SK-N-SH (cell line): ENCODE results near the gene IFI27L1. TPM values are rescaled to one million over a fixed set of nuclear protein-coding genes. Genes with fewer than 3 reads are reported as not detected.
"Not testable (repeated sequence)": the region's sequence is repeated elsewhere in the genome, so short reads cannot be mapped to it uniquely, and the experiment has no call there.

Experiments used
- CTCF ChIA-PET: fragments of 300-600, 350-600 bp; formaldehyde crosslinking; extraction: SDS; loops from one replicate; lab custom pipeline; 2021; lab: Yijun Ruan, JAX
- POLR2A ChIA-PET: fragments of 350-600 bp; sonication (Branson Sonifier 250); formaldehyde crosslinking; extraction: SDS; loops from one replicate; lab custom pipeline; 2020; ENCODE audit warnings: antibody characterized with exemption, inconsistent platforms; lab: Yijun Ruan, JAX
- DNase-seq: peaks from one replicate; pipeline ENCODE4 v3.0.0; 2012
- H2AFZ ChIP-seq: fragments of 200-600 bp; sonication (generic); 2 replicates; pipeline ENCODE4 v1.8.1; 2016; ENCODE audit warnings: antibody characterized with exemption, mild to moderate bottlenecking, low read depth
- H3F3A ChIP-seq: fragments of 200-600 bp; sonication (generic); replicated peaks from 2 replicates; pipeline ENCODE3; 2016; ENCODE audit warnings: antibody characterized with exemption, mild to moderate bottlenecking; ENCODE audit not compliant: insufficient read depth
- H3K27ac ChIP-seq, 2 experiments: fragments of 200-500 bp in 1 of 2; fragments of 200-600 bp in 1 of 2; sonication (Bioruptor generic) in 1 of 2; sonication (generic), shearing (Covaris generic) in 1 of 2; 2 replicates each; pipeline versions ENCODE4 v1.5.1 to v1.6.1; 2014 to 2016; ENCODE audit warnings: low read depth in 2 of 2, inconsistent platforms in 1 of 2, low read length in 1 of 2, mild to moderate bottlenecking in 1 of 2, mixed read lengths in 1 of 2
- H3K27me3 ChIP-seq: fragments of 200-600 bp; sonication (generic), shearing (Covaris generic); 2 replicates; pipeline ENCODE4 v1.6.1; 2016; ENCODE audit warnings: mixed run types; ENCODE audit not compliant: insufficient read depth
- H3K36me3 ChIP-seq, 2 experiments: fragments of 200-500 bp in 1 of 2; fragments of 200-600 bp in 1 of 2; sonication (Bioruptor generic) in 1 of 2; sonication (generic) in 1 of 2; replicated peaks in 1 of 2; 2 replicates each; pipeline versions ENCODE3 to v1.5.1; 2014 to 2016; ENCODE audit warnings: low read length in 1 of 2, mild to moderate bottlenecking in 1 of 2; ENCODE audit not compliant: insufficient read depth in 2 of 2, control insufficient read depth in 1 of 2
- H3K4me1 ChIP-seq, 2 experiments: fragments of 200-500 bp in 1 of 2; fragments of 200-600 bp in 1 of 2; sonication (Bioruptor generic) in 1 of 2; sonication (generic), shearing (Covaris generic) in 1 of 2; 2 replicates each; pipeline versions ENCODE4 v1.5.1 to v1.6.1; 2014 to 2016; ENCODE audit warnings: low read depth in 1 of 2, low read length in 1 of 2, mixed run types in 1 of 2; ENCODE audit not compliant: insufficient read depth in 2 of 2, control insufficient read depth in 1 of 2
- H3K4me2 ChIP-seq: fragments of 200-600 bp; sonication (generic), shearing (Covaris generic); 2 replicates; pipeline ENCODE4 v1.6.1; 2017; ENCODE audit warnings: mixed run types
- H3K4me3 ChIP-seq, 2 experiments: fragments of 200-500 bp in 1 of 2; fragments of 200-600 bp in 1 of 2; sonication (Bioruptor generic) in 1 of 2; sonication (generic), shearing (Covaris generic) in 1 of 2; 2 replicates each; pipeline versions ENCODE4 v1.5.1 to v1.8.1; 2014 to 2016; ENCODE audit warnings: low read depth in 2 of 2, inconsistent platforms in 1 of 2, low read length in 1 of 2, mild to moderate bottlenecking in 1 of 2, mixed read lengths in 1 of 2, moderate library complexity in 1 of 2
- H3K79me2 ChIP-seq: fragments of 200-600 bp; sonication (generic); 2 replicates; pipeline ENCODE4 v1.8.1; 2017; ENCODE audit warnings: mild to moderate bottlenecking; ENCODE audit not compliant: insufficient read depth
- H3K9ac ChIP-seq: fragments of 200-600 bp; sonication (generic); 2 replicates; pipeline ENCODE4 v1.6.1; 2017; ENCODE audit warnings: mixed run types
- H3K9me2 ChIP-seq: fragments of 200-600 bp; sonication (generic); 2 replicates; pipeline ENCODE4 v1.6.1; 2017; ENCODE audit warnings: mixed run types
- H3K9me3 ChIP-seq: fragments of 200-600 bp; sonication (generic); 2 replicates; pipeline ENCODE4 v1.6.1; 2017; ENCODE audit warnings: mixed run types, mild to moderate bottlenecking, moderate library complexity
- H4K20me1 ChIP-seq: fragments of 200-600 bp; sonication (generic); 2 replicates; pipeline ENCODE4 v1.6.1; 2017; ENCODE audit warnings: mild to moderate bottlenecking, mixed run types; ENCODE audit not compliant: insufficient read depth
- CTCF ChIP-seq: fragments of 200-600 bp; sonication (generic); IDR thresholded peaks from 2 replicates; pipeline ENCODE4 v1.6.1; 2017; ENCODE audit warnings: antibody characterized with exemption, mild to moderate bottlenecking, moderate library complexity
- EZH2phosphoT487 ChIP-seq: fragments of 200-600 bp; sonication (generic); IDR thresholded peaks from 2 replicates; pipeline ENCODE4 v1.6.1; 2017; ENCODE audit warnings: low read depth, mixed run types, mild to moderate bottlenecking, antibody characterized with exemption, moderate library complexity, borderline replicate concordance
- FOSL2 ChIP-seq: IDR thresholded peaks from 2 replicates; pipeline ENCODE4 v1.4.0; 2012; ENCODE audit warnings: low read depth, mild to moderate bottlenecking, moderate library complexity, borderline replicate concordance
- FOXM1 ChIP-seq: IDR thresholded peaks from 2 replicates; pipeline ENCODE4 v1.4.0; 2012; ENCODE audit warnings: low read depth, mild to moderate bottlenecking
- MXI1 ChIP-seq: IDR thresholded peaks from 2 replicates; pipeline ENCODE4 v1.6.1; 2012; ENCODE audit warnings: mild to moderate bottlenecking, low read depth, low read length, improper control_type of control experiment
- PBX3 ChIP-seq: IDR thresholded peaks from 2 replicates; pipeline ENCODE4; 2012
- SMC3 ChIP-seq: IDR thresholded peaks from 2 replicates; pipeline ENCODE4 v1.6.1; 2012; ENCODE audit warnings: low read depth, low read length, improper control_type of control experiment
- TCF12 ChIP-seq: IDR thresholded peaks from 2 replicates; pipeline ENCODE4 v1.4.0; 2012
- YY1 ChIP-seq: IDR thresholded peaks from 2 replicates; pipeline ENCODE4 v1.4.0; 2012; ENCODE audit warnings: low read depth, mild to moderate bottlenecking
- WGBS: methylation state at CpG from one replicate; pipeline ENCODE4 v1.1.6; 2017; ENCODE audit warnings: low lambda C conversion rate; 5-methylcytosine and 5-hydroxymethylcytosine counted together
- polyA plus RNA-seq, 3 experiments: library from polyadenylated mRNA; depleted of rRNA; stranded (reverse); fragments of >200 nt; gene quantifications; 2 replicates each; pipeline ENCODE4 v1.2.3, GENCODE V29; 2012

IFI27L1 gene
- polyA plus RNA-seq, 1 of the 3 experiments (the other 2 are of a cell fraction), result 35.3 TPM

GRCh38 chr14:94062344-94062940 lies 18.7 kb upstream of the IFI27L1 start:
- ChIA-PET CTCF (interaction anchor here (0.8 to 1.8 kb wide), 4 partner anchors 12 to 74 kb away, joined by 3 to 5 read pairs (median 4); no protein-coding TSS in a partner anchor), POLR2A (no interaction called here)
- Histone ChIP-seq H3K4me3 (no peak overlapping the region), H3K36me3 (peaks cover 50% of the 10 kb centered on the region in 2 experiments), H3K9me2 (no peaks in the 10 kb centered on the region), H4K20me1 (peaks cover 45% of the 10 kb centered on the region), H3K27me3 (no peaks in the 10 kb centered on the region), H2AFZ (no peak overlapping the region), H3K4me2 (peak overlapping the region; percentile 40; the same call in 1 of the 2 replicates), H3K9me3 (no peaks in the 10 kb centered on the region), H3K4me1 (peaks cover 8 to 10% of the 10 kb centered on the region in 2 experiments; a peak in 2 of 4 replicates), H3K79me2 (peaks cover 67% of the 10 kb centered on the region), H3K27ac (no peak overlapping the region), H3F3A (no peaks in the 10 kb centered on the region), H3K9ac (no peak overlapping the region)
- whole genome bisulfite sequencing, result 89% methylated on average over 9 of the region's 9 CpGs
- TF ChIP-seq MXI1, result no peak
- 0 out of 2 replicates have a peak, but pooled peaks have one; percentile 42 for TF ChIP-seq FOSL2
- 0 out of 2 replicates have a peak, but pooled peaks have one; percentile 22 for TF ChIP-seq TCF12
- no peak for DNase-seq

- CTCF ChIA-PET, result interaction anchor here (0.9 to 2.6 kb wide), 6 partner anchors 9 to 71 kb away, joined by 3 to 14 read pairs (median 4); no protein-coding TSS in a partner anchor
Measured at GRCh38 chr14:94066089-94066676, 14.9 kb upstream of the IFI27L1 start.

GRCh38 chr14:94072076-94072475 lies 9.0 kb upstream of the IFI27L1 start:
- peaks cover 31% of the 10 kb centered on the region for H4K20me1 ChIP-seq
- peaks cover 18% of the 10 kb centered on the region; the same call in 1 of the 2 replicates for H3K9me3 ChIP-seq
- H3K79me2 ChIP-seq, result peaks cover 100% of the 10 kb centered on the region
- H3K9me2 ChIP-seq, H3K27ac ChIP-seq, POLR2A ChIA-PET, H3F3A ChIP-seq, H3K4me1 ChIP-seq, H2AFZ ChIP-seq, H3K9ac ChIP-seq, CTCF ChIA-PET, H3K4me3 ChIP-seq, H3K27me3 ChIP-seq, H3K4me2 ChIP-seq, DNase-seq: not testable (repeated sequence)
- H3K36me3 ChIP-seq, result peaks cover 12 to 35% of the 10 kb centered on the region in 2 experiments
- WGBS, result 90% methylated on average over 3 of the region's 3 CpGs

More at GRCh38 chr14:94066089-94066676, 14.9 kb upstream of the IFI27L1 start:
- no peaks in the 10 kb centered on the region for H3K27me3 ChIP-seq
- no peak overlapping the region for H3K9ac ChIP-seq
- peaks cover 8 to 10% of the 10 kb centered on the region in 2 experiments; a peak in 2 of 4 replicates for H3K4me1 ChIP-seq
- TF ChIP-seq PBX3, result no peak
- no peak for TF ChIP-seq EZH2phosphoT487
- no peak for TF ChIP-seq SMC3
- TF ChIP-seq YY1, result no peak
- TF ChIP-seq FOXM1, result no peak
- no peak for TF ChIP-seq CTCF
- DNase-seq, result no peak
- peaks cover 15 to 19% of the 10 kb centered on the region in 2 experiments for H3K36me3 ChIP-seq
- H3K4me2 ChIP-seq, result no peak overlapping the region
- H2AFZ ChIP-seq, result no peak overlapping the region
- 93% methylated on average over 7 of the region's 8 CpGs for WGBS
- POLR2A ChIA-PET, result no interaction called here
- no peak overlapping the region; a peak in 1 of 4 replicates for H3K27ac ChIP-seq
- peaks cover 92% of the 10 kb centered on the region for H3K79me2 ChIP-seq
- no peak overlapping the region for H3K4me3 ChIP-seq
- H4K20me1 ChIP-seq, result peaks cover 48% of the 10 kb centered on the region
- no peaks in the 10 kb centered on the region for H3K9me3 ChIP-seq
- H3K9me2 ChIP-seq, result no peaks in the 10 kb centered on the region
- H3F3A ChIP-seq, result no peaks in the 10 kb centered on the region
